ENCODE data around the gene ADAMTS9.

GRCh38 chr3:64621726-64622395 is 65.9 kb downstream of the ADAMTS9 start:
- TF ChIP-seq, protein P1, sequence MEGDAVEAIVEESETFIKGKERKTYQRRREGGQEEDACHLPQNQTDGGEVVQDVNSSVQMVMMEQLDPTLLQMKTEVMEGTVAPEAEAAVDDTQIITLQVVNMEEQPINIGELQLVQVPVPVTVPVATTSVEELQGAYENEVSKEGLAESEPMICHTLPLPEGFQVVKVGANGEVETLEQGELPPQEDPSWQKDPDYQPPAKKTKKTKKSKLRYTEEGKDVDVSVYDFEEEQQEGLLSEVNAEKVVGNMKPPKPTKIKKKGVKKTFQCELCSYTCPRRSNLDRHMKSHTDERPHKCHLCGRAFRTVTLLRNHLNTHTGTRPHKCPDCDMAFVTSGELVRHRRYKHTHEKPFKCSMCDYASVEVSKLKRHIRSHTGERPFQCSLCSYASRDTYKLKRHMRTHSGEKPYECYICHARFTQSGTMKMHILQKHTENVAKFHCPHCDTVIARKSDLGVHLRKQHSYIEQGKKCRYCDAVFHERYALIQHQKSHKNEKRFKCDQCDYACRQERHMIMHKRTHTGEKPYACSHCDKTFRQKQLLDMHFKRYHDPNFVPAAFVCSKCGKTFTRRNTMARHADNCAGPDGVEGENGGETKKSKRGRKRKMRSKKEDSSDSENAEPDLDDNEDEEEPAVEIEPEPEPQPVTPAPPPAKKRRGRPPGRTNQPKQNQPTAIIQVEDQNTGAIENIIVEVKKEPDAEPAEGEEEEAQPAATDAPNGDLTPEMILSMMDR (IDR thresholded peaks at IDR 0.05; ENCODE audit: low read depth, low read length) = no peak
- no peak for TF ChIP-seq POLR2A (IDR thresholded peaks at IDR 0.05; ENCODE audit: extremely low read depth, insufficient read length)
- TF ChIP-seq MYC (IDR thresholded peaks at IDR 0.05; ENCODE audit: low read depth, low read length) = no peak
- TF ChIP-seq, protein P2, sequence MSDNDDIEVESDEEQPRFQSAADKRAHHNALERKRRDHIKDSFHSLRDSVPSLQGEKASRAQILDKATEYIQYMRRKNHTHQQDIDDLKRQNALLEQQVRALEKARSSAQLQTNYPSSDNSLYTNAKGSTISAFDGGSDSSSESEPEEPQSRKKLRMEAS (IDR thresholded peaks at IDR 0.05; ENCODE audit: low read depth, low read length) = no peak
